ENCODE data around the gene PRF1.
A peak's percentile ranks its signal among the peaks of the same experiment; 100 is the strongest.
"Not testable (repeated sequence)": the region's sequence is repeated elsewhere in the genome, so short reads cannot be mapped to it uniquely, and the experiment has no call there.

PRF1 gene

DNA sequence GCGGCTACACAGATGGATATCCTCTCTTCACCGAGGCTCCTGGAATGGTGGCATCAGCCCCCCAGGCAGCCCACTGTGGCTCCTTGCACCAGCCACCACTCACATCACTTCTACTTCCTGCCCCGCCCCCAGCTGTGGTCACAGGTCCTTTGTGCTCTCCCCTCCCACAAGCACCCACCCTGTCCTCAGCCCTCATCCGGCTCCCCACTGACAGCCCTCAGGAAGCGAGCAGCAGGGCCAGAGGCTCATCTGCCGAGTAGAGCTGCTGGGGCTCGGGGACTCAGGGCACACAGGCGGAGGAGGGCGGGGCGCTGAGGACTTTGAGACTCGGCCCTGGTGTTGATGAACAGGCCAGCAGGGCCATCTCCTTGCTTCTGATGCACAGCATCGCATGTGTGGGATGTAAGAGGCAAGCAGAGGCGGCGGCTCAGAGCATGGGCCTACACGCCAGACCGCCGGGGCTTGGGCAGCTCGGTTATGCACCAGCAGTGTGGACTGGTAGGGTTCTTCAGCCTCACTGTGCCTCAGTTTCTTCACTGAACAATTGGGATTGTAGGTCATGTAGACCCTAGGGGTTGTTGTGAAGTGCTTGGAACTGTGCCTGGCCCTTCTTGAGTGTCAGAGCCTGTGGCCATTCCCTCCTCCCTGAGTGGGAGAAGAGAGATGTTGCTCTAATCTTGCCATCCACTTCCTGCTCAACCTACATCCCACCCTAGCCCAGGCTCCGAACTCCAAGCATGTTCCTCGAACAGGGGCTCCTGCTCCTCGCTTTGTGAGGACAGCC, at the start of gene PRF1:
TSS of gene PRF1 (minus strand) at position 77 of the 784 bp plus-strand sequence. CDS start 1,839 bp downstream, outside the sequence.
- DNase-seq (ENCODE audit: low read depth): no peak

DNA sequence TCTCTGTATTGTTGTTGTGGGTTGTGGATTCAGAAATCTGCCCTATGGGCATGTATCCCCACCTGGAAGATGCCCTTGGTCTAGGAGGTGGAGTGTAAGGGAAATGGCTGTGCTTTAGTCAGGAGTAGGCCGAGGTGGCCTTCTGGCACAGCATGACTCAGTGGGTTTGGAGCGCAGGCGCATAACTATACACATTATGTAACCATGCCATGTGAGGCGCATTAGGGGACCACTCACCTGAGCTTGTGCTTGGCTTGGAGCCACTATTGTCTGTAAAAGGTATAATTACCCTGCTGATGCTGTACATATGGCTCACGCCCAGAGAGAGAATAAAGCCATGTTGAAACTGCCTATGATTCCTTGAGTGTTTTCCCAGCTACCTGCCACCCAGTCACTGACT, 49.1 kb upstream of the PRF1 start:
- DNase-seq (ENCODE audit: low read depth): no peak

DNA sequence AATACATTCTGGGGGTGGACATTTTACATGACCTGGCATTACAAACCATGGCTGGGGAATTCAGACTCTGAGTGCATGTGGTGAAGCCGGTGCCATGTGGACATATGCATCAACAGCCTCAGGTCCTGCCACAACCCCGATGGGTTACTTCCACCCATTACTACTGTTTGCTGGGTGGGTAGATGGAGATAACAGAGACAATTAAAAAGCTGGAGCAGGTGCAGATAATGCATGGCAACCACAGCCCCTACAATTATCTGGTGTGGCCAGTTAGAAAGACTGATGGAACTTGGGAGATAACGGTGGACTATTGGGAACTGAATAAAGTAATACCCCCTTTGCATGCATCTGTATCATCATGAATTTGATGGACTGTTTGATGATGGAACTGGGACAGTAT, 48.2 kb upstream of the PRF1 start:
- DNase-seq (ENCODE audit: low read depth): no peak

DNA sequence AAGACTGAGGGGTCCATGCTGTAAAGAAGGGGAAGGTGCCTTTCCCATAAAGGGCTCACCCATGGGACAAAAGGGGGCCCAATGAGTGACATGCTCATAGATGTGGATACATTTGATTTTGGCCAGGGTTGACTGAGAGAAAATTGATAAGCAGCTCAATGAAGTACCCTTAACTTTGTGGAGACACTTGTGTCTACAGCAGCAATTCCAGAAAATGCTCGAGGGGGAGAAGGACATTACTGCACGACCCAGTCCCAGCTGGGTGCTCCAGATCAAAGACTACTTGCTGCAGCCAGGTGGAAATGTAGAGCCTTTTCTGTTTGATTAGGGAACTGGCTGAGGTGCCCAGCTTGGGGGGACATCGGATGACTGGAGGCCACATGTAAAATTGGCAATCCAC, 47.6 kb upstream of the PRF1 start:
- no peak for DNase-seq (ENCODE audit: low read depth)

DNA sequence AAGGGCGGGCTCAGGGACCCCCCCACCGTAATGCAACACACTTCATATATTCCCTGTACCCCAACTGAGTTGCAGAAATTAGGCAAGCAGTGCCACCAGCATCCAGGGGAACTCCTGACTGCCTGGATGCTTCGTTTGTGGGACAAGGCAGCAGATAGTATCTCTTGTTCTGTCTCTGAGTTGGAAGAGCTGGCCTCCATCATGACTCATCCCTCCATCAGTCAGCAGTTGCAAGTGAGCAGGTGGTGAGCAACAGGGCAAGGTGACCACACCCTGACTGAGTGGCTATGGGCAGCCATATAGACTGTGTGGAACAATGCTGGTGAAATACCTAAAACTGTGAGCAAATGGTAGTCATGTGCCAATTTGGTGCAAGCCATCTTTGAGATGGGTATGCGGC, 47.0 kb upstream of the PRF1 start:
- DNase-seq (ENCODE audit: low read depth): no peak

DNA sequence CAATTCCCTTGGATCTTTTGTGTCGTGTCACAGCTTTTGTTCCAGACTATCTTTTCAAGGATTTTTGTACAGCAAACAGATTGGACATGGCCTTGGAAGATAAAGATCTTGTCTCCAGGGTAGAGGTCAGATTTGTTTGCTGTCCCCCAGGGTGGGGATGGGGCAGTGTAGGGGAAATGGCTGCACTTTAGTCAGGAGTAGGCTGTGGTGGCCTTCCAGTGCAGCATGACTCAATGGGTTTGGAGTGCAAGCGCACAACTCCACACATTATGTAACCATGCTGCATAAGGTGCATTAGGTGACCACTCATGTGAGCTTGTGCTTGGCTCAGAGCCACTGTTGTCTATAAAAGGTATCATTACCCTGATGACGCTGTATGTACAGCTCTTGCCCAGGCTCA, 45.9 kb upstream of the PRF1 start:
- DNase-seq (ENCODE audit: low read depth): no peak

DNA sequence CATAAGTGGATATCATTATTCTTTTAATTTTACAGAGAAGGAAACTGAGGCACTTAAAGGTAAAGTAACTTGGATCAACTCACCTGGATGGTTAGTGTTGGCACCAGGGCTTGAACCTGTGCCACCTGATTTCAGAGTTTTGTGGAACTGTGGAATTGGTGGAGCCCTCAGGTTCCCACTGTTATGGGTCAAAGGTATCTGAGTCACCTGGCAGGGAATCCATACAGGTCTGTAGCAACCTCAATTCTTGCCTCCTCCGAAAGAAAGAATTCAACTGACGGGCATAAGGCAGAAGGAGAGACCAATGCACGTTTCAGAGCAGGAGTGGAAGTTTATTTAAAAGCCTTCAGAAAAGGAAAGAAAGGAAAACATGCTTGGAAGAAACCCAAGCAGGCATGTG, 44.5 kb upstream of the PRF1 start:
- DNase-seq (ENCODE audit: low read depth): no peak

DNA sequence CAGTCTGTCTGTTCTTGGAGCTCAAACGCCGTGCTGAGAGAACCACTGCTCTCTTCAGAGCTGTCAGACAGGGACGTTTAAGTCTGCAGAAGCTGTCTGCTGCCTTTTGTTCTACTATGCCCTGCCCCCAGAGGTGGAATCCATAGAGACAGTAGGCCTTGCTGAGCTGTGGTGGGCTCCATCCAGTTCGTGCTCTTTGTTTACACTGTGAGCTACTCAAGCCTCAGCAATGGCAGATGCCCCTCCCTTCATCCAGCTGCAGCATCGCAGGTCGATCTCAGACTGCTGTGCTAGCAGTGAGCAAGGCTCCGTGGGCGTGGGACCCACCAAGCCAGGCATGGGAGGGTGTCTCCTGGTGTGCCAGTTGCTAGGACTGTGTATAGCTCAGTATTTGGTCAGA, 42.4 kb upstream of the PRF1 start:
- not testable (repeated sequence) for DNase-seq (ENCODE audit: low read depth)

DNA sequence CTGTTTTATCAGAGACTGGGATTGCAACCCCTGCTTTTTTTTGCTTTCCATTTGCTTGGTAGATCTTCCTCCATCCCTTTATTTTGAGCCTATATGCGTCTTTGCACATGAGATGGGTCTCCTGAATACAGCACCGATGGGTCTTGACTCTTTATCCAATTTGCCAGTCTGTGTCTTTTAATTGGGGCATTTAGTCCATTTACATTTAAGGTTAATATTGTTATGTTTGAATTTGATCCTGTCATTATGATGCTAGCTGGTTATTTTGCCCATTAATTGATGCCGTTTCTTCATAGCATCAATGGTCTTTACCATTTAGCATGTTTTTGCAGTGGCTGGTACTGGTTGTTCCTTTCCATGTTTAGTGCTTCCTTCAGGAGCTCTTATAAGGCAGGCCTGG, 40.7 kb upstream of the PRF1 start:
- DNase-seq (ENCODE audit: low read depth): not testable (repeated sequence)

DNA sequence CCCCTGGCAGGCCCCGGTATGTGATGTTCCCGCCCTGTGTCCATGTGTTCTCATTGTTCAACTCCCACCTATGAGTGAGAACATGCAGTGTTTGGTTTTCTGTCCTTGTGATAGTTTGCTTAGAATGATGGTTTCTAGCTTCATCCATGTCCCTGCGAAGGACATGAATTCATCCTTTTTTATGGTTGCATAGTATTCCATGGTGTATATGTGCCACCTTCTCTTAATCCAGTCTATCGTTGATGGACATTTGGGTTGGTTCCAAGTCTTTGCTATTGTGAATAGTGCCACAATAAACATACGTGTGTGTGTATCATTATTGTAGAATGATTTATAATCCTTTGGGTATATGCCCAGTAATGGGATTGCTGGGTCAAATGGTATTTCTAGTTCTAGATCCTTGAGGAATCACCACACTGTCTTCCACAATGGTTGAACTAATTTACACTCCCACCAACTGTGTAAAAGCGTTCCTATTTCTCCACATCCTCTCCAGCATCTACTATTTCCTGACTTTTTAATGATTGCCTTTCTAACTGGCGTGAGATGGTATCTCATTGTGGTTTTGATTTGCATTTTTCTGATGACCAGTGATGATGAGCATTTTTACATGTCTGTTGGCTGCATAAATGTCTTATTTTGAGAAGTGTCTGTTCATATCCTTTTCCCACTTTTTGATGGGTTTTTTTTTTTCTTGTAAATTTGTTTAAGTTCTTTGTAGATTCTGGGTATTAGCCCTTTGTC, 37.3 kb upstream of the PRF1 start:
- DNase-seq (ENCODE audit: low read depth): not testable (repeated sequence)

DNA sequence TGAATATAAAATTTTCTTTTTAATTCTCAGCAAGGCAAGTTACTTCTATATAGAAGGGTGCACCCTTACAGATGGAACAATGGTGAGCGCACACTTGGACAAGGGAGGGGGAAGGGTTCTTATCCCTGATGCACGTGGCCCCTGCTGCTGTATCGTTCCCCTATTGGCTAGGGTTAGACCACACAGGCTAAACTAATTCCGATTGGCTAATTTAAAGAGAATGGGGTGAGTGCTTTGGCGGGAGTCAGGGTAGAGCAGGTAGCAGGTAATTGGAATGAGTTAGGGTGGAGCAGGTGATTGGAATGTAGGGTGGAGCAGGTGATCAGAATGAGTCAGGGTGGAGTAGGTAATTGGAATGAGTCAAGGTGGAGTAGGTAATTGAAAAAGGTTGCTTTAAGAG, 32.0 kb upstream of the PRF1 start:
- not testable (repeated sequence) for DNase-seq (ENCODE audit: low read depth)

DNA sequence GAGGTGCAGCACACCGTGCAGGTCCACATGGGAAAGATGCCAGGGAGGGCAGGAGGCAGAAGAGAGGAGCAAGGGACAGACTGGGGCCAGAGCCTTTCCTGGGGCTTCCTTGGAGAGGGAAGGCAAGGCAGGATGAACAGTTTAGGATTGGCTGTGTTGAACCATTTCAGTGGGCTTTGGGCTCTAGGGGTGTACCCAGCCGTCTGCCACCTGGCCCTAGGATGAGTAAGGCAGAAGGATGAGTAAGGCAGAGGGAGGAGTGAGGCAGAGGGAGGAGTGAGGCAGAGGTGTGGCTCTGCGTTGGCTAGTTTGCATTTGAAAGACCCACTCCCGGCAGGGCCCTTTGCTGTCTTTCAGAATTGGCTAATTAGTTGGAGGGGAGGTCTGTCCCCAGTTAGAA, 31.5 kb upstream of the PRF1 start:
- DNase-seq (ENCODE audit: low read depth): no peak

DNA sequence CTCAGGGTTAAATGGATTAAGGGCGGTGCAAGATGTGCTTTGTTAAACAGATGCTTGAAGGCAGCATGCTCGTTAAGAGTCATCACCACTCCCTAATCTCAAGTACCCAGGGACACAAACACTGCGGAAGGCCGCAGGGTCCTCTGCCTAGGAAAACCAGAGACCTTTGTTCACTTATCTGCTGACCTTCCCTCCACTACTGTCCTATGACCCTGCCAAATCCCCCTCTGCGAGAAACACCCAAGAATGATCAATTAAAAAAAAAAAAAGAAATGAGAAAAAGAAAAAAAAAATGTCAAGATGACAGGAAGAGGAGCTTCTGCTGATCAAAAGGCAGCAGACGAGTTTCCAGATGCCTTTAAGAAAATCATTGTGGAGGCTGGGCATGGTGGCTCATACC, 29.2 kb upstream of the PRF1 start:
- not testable (repeated sequence) for DNase-seq (ENCODE audit: low read depth)

DNA sequence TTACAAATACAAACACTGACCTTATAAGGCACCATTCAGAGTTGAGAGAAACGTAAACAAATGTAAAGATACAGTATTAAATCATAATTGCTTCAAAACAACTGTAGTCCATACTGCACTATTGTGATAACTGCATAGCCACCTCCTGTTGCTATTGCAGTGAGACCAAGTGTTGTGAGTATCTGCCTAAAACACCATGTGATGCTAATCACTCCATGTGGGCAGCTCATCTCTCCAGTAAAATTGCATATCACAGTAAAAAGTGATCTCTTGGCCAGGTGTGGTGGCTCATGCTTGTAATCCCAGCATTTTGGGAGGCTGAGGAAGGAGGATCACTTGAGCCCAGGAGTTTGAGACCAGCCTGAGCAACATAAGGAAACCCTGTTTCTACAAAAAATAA, 26.8 kb upstream of the PRF1 start:
- DNase-seq (ENCODE audit: low read depth): no peak

DNA sequence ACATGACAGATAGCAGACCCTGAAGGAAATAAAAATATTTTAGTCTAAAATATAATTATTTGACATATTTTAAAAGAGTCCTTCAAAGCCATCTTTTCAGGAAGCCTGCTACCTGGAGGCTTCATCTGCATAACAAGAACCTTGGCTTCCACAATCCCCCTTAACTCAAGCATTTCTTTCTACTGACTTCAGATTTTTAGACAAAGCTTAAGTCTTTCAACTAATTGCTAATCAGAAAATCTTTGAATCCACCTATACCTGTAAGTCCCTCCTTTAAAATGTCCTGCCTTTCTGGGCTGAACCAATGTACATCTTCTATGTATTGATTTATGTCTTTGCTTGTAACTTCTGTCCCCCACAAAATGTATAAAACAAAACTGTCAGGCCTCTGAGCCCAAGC, 23.5 kb upstream of the PRF1 start:
- DNase-seq (ENCODE audit: low read depth): no peak

DNA sequence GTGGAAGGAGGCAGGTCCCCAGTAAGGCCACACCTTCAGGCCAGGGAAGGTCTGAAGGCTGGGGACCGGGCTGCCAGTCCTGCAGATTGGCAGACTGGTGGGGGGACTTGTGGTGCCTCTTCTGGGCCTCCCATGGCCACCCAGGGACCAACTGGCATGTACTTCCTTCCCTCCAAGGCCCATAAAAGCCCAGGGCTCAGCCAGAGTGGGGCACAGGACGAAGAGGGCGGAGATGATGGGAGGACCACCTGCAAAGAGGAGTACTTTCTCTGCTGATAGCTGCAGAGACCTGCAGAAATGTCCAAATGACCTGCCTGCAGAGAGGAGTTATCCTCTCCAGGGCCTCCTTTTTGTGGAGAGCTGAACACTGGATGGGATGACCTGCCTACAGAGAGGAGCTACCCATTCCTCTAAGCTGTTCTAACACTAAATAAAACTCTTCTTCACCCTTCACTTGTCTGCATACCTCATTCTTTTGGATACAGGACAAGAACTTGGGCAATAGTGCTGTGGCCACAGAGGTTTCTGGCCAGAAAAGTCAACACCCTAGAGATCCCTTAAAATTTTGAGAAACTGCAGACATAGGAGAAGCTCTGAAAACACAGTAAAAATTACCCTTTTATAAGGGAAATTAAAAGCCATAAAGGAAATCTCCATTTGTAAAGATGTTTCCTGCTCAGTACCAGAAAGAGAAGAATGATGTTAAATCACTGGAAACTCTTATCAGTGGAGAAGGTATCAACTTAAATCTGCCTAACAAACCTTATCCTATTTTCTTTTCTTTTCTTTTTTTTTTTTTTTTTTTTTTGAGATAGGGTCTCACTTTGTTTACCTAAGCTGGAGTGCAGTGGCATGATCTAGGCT, 20.7 kb upstream of the PRF1 start:
- DNase-seq (ENCODE audit: low read depth): peak; percentile 31

DNA sequence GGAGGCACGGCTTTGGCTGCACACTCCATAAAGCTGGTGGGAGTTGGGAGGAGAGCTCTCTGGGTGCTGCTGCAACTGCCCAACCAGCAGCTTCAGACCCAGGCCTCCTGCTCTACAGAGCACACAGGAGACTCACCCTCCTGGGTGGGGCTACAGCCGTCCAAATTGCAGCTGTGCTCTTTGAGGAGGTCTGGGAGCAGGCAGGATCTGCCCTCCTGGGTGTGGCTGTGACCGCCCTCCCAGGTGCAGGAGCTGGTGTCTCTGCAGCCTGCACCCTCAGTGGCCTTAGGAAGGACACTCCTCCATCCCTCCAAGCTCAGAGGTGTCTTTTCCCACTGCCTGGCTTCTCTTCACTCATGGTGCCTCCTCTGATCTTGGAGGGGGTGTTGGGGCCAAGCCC, 20.0 kb upstream of the PRF1 start:
- DNase-seq (ENCODE audit: low read depth): no peak

DNA sequence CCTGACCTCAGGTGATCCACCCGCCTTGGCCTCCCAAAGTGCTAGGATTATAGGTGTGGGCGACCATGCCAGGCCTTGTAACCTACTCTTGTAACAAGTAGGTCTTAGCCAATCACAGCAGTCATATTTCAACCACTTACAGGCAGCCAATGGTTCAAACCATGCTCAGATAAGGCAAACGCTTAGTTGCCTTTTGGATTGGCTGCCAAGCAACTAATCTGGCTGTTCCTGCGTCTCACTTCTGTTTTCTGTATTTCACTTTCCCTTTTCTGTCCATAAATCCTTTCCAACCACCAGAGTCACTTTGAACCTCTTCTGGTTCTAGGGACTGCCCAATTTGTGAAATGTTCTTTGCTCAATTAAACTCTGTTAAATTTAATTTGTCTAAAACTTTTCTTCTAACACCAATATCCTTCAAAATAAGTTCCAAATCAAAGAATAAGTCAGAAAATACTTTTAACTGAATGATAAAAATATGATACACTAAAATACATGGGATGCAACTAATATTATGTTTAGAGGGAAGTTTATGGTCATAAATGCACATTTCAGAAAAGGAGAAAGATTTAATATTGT, 19.1 kb upstream of the PRF1 start:
- no peak for DNase-seq (ENCODE audit: low read depth)

DNA sequence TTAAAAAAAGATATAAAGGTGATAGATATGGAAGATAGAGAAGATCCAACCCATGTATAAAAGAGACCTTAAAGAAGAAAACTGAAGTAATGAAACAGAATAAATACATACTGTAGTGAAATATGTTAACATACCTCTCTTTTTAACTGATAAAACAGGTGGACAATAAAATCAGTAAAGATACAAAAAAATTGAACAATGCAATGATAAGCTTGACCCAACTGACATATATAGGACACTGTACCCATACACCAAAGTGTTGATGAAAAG, 17.4 kb upstream of the PRF1 start:
- DNase-seq (ENCODE audit: low read depth): no peak

DNA sequence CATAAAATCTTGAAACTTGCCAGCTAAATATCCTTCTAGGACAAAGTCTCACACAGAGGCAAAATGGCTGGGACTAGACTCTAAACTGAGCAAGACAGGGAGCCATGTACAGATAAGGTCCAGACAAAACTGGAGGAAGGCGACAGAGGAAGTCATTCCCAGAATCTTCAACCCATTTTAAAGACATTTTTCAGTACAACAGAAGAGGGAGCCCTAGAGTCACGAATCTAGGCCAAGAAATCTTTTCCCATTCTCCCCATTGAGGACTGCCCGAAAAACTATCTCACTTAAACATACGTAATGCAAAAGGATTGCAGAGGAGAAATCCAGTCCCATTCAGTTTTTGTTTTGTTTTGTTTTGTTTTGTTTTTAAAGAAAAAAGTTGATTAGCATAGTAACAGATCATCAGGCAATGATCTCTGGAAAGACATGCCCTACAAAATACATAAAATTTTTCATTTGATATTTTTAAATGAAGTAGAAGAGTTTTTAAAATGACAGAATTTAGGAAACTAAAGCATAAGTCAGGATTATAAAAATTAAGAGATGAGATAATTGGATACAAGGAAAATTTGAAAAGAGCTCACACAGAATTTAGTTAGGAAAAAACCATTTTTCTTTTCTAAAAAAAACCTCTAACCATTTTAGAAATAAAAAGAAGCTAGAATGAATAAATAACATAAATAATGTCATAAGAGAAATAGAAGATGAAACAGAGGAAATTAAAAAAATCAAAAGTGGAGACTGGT, 16.9 kb upstream of the PRF1 start:
- DNase-seq (ENCODE audit: low read depth): peak; percentile 31

DNA sequence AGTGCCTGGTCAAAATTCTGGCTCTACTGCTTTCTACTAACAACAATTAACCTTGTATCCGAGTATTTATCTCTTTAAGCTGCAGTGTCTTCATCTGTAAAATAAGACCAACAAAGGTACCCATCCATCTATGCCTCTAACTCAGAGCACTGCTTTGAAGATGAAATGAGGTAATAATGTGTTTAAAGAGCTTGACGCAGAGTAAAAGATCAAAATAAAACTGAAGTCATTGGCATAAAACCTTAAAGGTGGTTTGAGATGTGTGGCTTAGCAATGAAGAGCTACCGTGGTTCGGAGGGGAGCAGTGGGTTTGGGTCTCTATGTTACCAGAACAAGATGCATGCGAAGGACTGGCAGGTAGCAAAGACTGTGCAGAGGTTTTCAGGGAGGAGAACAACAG, 16.1 kb upstream of the PRF1 start:
- DNase-seq (ENCODE audit: low read depth): no peak

Measured in GM04504 (cell line).